ENCODE measurements around the gene JOSD1.

The JOSD1 gene

GRCh38 chr22:38656256-38657044, 44.3 kb downstream of the JOSD1 start, which contains the start of the genes CBY1 and FAM227A:
Gene CBY1 (plus strand): TSS chr22:38656638. CDS start chr22:38668055, 11,417 bp downstream.
Gene FAM227A (minus strand): TSS chr22:38656392. CDS start chr22:38650168, 6,224 bp downstream.
- Histone ChIP-seq H4K12ac (ENCODE audit: low read depth, low read length) (peak within 1 kb of the TSS; percentile 29), H4K8ac (ENCODE audit: low read depth, low read length) (peak within 1 kb of the TSS; percentile 88), H3K4ac (ENCODE audit: low read depth, low read length) (peak within 1 kb of the TSS; percentile 65), H2AFZ (ENCODE audit: insufficient read depth, low read length, poor library complexity) (peak within 1 kb of the TSS; percentile 98), H3K18ac (ENCODE audit: low read length) (peak within 1 kb of the TSS; percentile 62), H3K14ac (ENCODE audit: low read length) (peak within 1 kb of the TSS; percentile 74), H3K4me3 (ENCODE audit: low read depth, low read length) (peak within 1 kb of the TSS; percentile 95), H2BK5ac (ENCODE audit: low read depth, low read length, poor library complexity) (peak within 1 kb of the TSS; percentile 93), H2BK12ac (ENCODE audit: low read length) (peak within 1 kb of the TSS; percentile 70), H3K79me2 (ENCODE audit: control insufficient read depth, insufficient read depth, low read length, poor library complexity) (peaks cover 4% of the 10 kb centered on the region), H3K27me3 (ENCODE audit: insufficient read depth, low read length) (no peaks in the 10 kb centered on the region), H2AK5ac (ENCODE audit: low read length) (no peak within 1 kb of the TSS), H3K9ac (ENCODE audit: low read length) (peak within 1 kb of the TSS; percentile 93), H2BK120ac (ENCODE audit: insufficient read depth, low read length, poor library complexity) (peak within 1 kb of the TSS; percentile 96), H4K91ac (ENCODE audit: low read depth, low read length) (peak within 1 kb of the TSS; percentile 98), H3K9me3 (ENCODE audit: insufficient read depth, low read depth, low read length) (no peaks in the 10 kb centered on the region), H3K4me1 (ENCODE audit: control insufficient read depth in 1 of 2, insufficient read depth in 2 of 2, low read length in 2 of 2) (peaks cover 5 to 7% of the 10 kb centered on the region in 2 experiments), H3K36me3 (ENCODE audit: control insufficient read depth in 1 of 2, insufficient read depth in 2 of 2, low read length in 2 of 2) (no peaks in the 10 kb centered on the region), H3K79me1 (ENCODE audit: low read length) (peaks cover 9% of the 10 kb centered on the region), H3K23ac (ENCODE audit: low read length) (no peak within 1 kb of the TSS), H3K27ac (ENCODE audit: low read depth, low read length) (peak within 1 kb of the TSS; percentile 45), H3K4me2 (ENCODE audit: low read length) (peak within 1 kb of the TSS; percentile 94)
- DNase-seq = peak; percentile 80 to 95
- no CpG with 5 or more reads among the region's 66 CpGs for WGBS (ENCODE audit: extremely low coverage, insufficient coverage, insufficient read length)

DNA sequence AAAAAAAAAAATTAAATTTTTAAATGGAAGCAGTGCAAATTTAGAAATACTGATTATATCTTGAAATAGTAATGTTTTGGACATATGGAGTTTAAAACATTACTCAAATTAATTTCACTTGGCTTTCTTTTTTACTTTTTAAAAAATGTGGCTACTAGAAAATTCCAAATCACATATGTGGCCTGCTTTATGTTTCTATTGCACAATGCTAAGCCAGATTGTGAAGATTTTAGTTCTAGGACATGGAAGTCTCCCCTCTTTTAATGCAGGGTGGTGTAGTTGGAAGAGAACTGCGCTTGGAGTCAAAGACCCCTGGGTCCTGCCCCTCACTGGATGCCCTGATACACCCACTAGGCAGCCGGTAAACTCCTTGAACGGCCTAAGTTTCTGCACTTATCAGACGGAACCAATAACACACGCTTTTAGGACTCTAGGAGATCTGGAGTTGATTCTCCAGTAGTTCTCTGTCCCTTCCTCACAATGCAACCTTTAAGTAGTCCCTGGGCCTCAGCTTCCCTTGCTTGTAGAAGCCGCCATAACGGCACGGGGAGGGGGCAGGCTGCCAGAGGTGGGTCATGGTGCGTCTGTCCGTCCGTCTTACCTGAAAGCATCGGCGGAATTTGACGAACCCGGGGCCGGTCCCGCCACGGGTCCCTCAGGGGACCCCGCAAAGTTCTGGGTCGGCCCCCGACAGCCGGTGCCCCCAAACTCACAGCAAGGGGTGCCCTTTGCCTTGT, 45.1 kb downstream of the JOSD1 start:
- Histone ChIP-seq H3K27ac (ENCODE audit: low read depth, low read length) (peak overlapping the region; percentile 45), H3K4me3 (ENCODE audit: low read depth, low read length) (peak overlapping the region; percentile 95), H4K8ac (ENCODE audit: low read depth, low read length) (peak overlapping the region; percentile 88), H4K91ac (ENCODE audit: low read depth, low read length) (no peak overlapping the region), H3K9ac (ENCODE audit: low read length) (peak overlapping the region; percentile 2), H4K12ac (ENCODE audit: low read depth, low read length) (no peak overlapping the region), H2BK5ac (ENCODE audit: low read depth, low read length, poor library complexity) (no peak overlapping the region), H3K9me3 (ENCODE audit: insufficient read depth, low read depth, low read length) (no peaks in the 10 kb centered on the region), H3K14ac (ENCODE audit: low read length) (no peak overlapping the region), H2AK5ac (ENCODE audit: low read length) (no peak overlapping the region), H3K79me2 (ENCODE audit: control insufficient read depth, insufficient read depth, low read length, poor library complexity) (peaks cover 4% of the 10 kb centered on the region), H3K27me3 (ENCODE audit: insufficient read depth, low read length) (no peaks in the 10 kb centered on the region), H2AFZ (ENCODE audit: insufficient read depth, low read length, poor library complexity) (peak overlapping the region; percentile 21), H3K79me1 (ENCODE audit: low read length) (peaks cover 9% of the 10 kb centered on the region), H2BK120ac (ENCODE audit: insufficient read depth, low read length, poor library complexity) (peak overlapping the region; percentile 96), H3K18ac (ENCODE audit: low read length) (no peak overlapping the region), H3K4me2 (ENCODE audit: low read length) (peak overlapping the region; percentile 94), H3K36me3 (ENCODE audit: control insufficient read depth in 1 of 2, insufficient read depth in 2 of 2, low read length in 2 of 2) (no peaks in the 10 kb centered on the region), H3K4ac (ENCODE audit: low read depth, low read length) (no peak overlapping the region), H3K23ac (ENCODE audit: low read length) (no peak overlapping the region), H2BK12ac (ENCODE audit: low read length) (no peak overlapping the region), H3K4me1 (ENCODE audit: control insufficient read depth in 1 of 2, insufficient read depth in 2 of 2, low read length in 2 of 2) (peaks cover 5 to 7% of the 10 kb centered on the region in 2 experiments)
- peak in 1 of 2 donors; percentile 36 for DNase-seq
- WGBS (ENCODE audit: extremely low coverage, insufficient coverage, insufficient read length) = no CpG with 5 or more reads among the region's 22 CpGs

DNA sequence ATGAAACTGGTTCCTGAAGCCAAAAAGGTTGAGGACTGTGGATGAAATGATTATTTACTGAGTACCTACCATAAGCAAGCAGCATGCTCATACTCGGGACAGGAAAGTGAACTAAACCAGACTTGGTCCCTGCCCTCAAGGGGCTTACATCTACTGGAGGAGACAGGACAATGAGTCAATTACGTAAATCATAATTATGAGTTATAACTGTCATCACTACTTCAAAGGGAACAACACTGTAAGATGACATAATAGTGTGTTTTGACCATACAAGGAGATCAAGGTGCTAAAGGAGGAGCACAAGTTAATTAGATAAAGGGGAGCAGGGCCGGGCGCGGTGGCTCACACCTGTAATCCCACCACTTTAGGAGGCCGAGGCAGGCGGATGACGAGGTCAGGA, 47.0 kb downstream of the JOSD1 start:
- no peak overlapping the region for H2AK5ac ChIP-seq (ENCODE audit: low read length)
- no peak overlapping the region for H2BK12ac ChIP-seq (ENCODE audit: low read length)
- H4K12ac ChIP-seq (ENCODE audit: low read depth, low read length) = no peak overlapping the region
- H3K14ac ChIP-seq (ENCODE audit: low read length) = no peak overlapping the region
- no peak overlapping the region for H3K4ac ChIP-seq (ENCODE audit: low read depth, low read length)
- H2BK5ac ChIP-seq (ENCODE audit: low read depth, low read length, poor library complexity) = no peak overlapping the region
- H3K27me3 ChIP-seq (ENCODE audit: insufficient read depth, low read length) = no peaks in the 10 kb centered on the region
- no peak overlapping the region for H3K9ac ChIP-seq (ENCODE audit: low read length)
- no peak overlapping the region for H4K91ac ChIP-seq (ENCODE audit: low read depth, low read length)
- H3K4me1 ChIP-seq (ENCODE audit: control insufficient read depth in 1 of 2, insufficient read depth in 2 of 2, low read length in 2 of 2) = peaks cover 5 to 8% of the 10 kb centered on the region in 2 experiments
- H4K8ac ChIP-seq (ENCODE audit: low read depth, low read length) = no peak overlapping the region
- H3K36me3 ChIP-seq (ENCODE audit: control insufficient read depth in 1 of 2, insufficient read depth in 2 of 2, low read length in 2 of 2) = no peaks in the 10 kb centered on the region
- peaks cover 4% of the 10 kb centered on the region for H3K79me2 ChIP-seq (ENCODE audit: control insufficient read depth, insufficient read depth, low read length, poor library complexity)
- H3K9me3 ChIP-seq (ENCODE audit: insufficient read depth, low read depth, low read length) = no peaks in the 10 kb centered on the region
- H3K4me2 ChIP-seq (ENCODE audit: low read length) = no peak overlapping the region
- DNase-seq = no peak
- no peak overlapping the region for H2BK120ac ChIP-seq (ENCODE audit: insufficient read depth, low read length, poor library complexity)
- no peak overlapping the region for H3K27ac ChIP-seq (ENCODE audit: low read depth, low read length)
- H3K23ac ChIP-seq (ENCODE audit: low read length) = no peak overlapping the region
- no CpG with 5 or more reads among the region's 8 CpGs for WGBS (ENCODE audit: extremely low coverage, insufficient coverage, insufficient read length)
- no peak overlapping the region for H2AFZ ChIP-seq (ENCODE audit: insufficient read depth, low read length, poor library complexity)
- H3K18ac ChIP-seq (ENCODE audit: low read length) = no peak overlapping the region
- H3K4me3 ChIP-seq (ENCODE audit: low read depth, low read length) = no peak overlapping the region
- H3K79me1 ChIP-seq (ENCODE audit: low read length) = peaks cover 9% of the 10 kb centered on the region

GRCh38 chr22:38652859-38653258, 47.9 kb downstream of the JOSD1 start:
- Histone ChIP-seq H2BK12ac (ENCODE audit: low read length) (no peak overlapping the region), H3K79me2 (ENCODE audit: control insufficient read depth, insufficient read depth, low read length, poor library complexity) (peaks cover 4% of the 10 kb centered on the region), H3K4ac (ENCODE audit: low read depth, low read length) (no peak overlapping the region), H2AFZ (ENCODE audit: insufficient read depth, low read length, poor library complexity) (no peak overlapping the region), H3K9ac (ENCODE audit: low read length) (no peak overlapping the region), H3K27ac (ENCODE audit: low read depth, low read length) (no peak overlapping the region), H4K91ac (ENCODE audit: low read depth, low read length) (no peak overlapping the region), H2AK5ac (ENCODE audit: low read length) (no peak overlapping the region), H4K8ac (ENCODE audit: low read depth, low read length) (no peak overlapping the region), H3K79me1 (ENCODE audit: low read length) (peaks cover 9% of the 10 kb centered on the region), H2BK120ac (ENCODE audit: insufficient read depth, low read length, poor library complexity) (no peak overlapping the region), H3K27me3 (ENCODE audit: insufficient read depth, low read length) (no peaks in the 10 kb centered on the region), H3K9me3 (ENCODE audit: insufficient read depth, low read depth, low read length) (no peaks in the 10 kb centered on the region), H3K14ac (ENCODE audit: low read length) (no peak overlapping the region), H3K23ac (ENCODE audit: low read length) (no peak overlapping the region), H3K4me1 (ENCODE audit: control insufficient read depth in 1 of 2, insufficient read depth in 2 of 2, low read length in 2 of 2) (peaks cover 5 to 8% of the 10 kb centered on the region in 2 experiments), H2BK5ac (ENCODE audit: low read depth, low read length, poor library complexity) (no peak overlapping the region), H3K36me3 (ENCODE audit: control insufficient read depth in 1 of 2, insufficient read depth in 2 of 2, low read length in 2 of 2) (no peaks in the 10 kb centered on the region), H3K18ac (ENCODE audit: low read length) (no peak overlapping the region), H3K4me2 (ENCODE audit: low read length) (no peak overlapping the region), H4K12ac (ENCODE audit: low read depth, low read length) (no peak overlapping the region), H3K4me3 (ENCODE audit: low read depth, low read length) (no peak overlapping the region)
- DNase-seq = peak in 1 of 2 donors; percentile 49

All from trophoblast cell (in vitro differentiated cells and primary cell).